Astrocyte of the spinal cord (primary cell): Measurements from ENCODE around the gene KRTAP10-1.

ENCODE experiments used
- DNase-seq: peaks from one replicate; pipeline ENCODE4 v3.0.0; 2011; ENCODE audit warnings: low read depth, low spot score
- H3K4me3 ChIP-seq: 2 replicates; pipeline ENCODE4 v1.5.1; 2011; ENCODE audit warnings: low read depth, mild to moderate bottlenecking, low read length, moderate library complexity
- CTCF ChIP-seq: IDR thresholded peaks from 2 replicates; pipeline ENCODE4 v1.5.1; 2012; ENCODE audit warnings: low read depth, mild to moderate bottlenecking, low read length, inconsistent platforms
- in situ Hi-C: cut with HindIII; loops from 2 replicates; pipeline ENCODE4 v1.10.0; 2017; ENCODE audit warnings: low sequenced_read_pairs

KRTAP10-1 gene

GRCh38 chr21:44498280-44499210 is 41.5 kb downstream of the KRTAP10-1 start:
- H3K4me3 ChIP-seq: no peak overlapping the region
- in situ Hi-C loops: no loop called here
- TF ChIP-seq CTCF: no peak
- DNase-seq: no peak

GRCh38 chr21:44497703-44498126 is 42.3 kb downstream of the KRTAP10-1 start:
- H3K4me3 ChIP-seq: no peak overlapping the region
- in situ Hi-C loops: no loop called here
- TF ChIP-seq CTCF: no peak
- DNase-seq: no peak

- no peak for DNase-seq
- no peak for TF ChIP-seq CTCF
- in situ Hi-C loops: no loop called here
- no peak overlapping the region for H3K4me3 ChIP-seq
Observed at GRCh38 chr21:44496564-44497550, 43.1 kb downstream of the KRTAP10-1 start.

GRCh38 chr21:44495611-44496563 is 44.1 kb downstream of the KRTAP10-1 start:
- no peak overlapping the region for H3K4me3 ChIP-seq
- TF ChIP-seq CTCF: no peak
- in situ Hi-C loops: no loop called here

GRCh38 chr21:44494956-44495355 is 45.0 kb downstream of the KRTAP10-1 start:
- in situ Hi-C loops: no loop called here
- TF ChIP-seq CTCF: no peak
- H3K4me3 ChIP-seq: no peak overlapping the region
- DNase-seq: no peak

More at GRCh38 chr21:44495611-44496563, 44.1 kb downstream of the KRTAP10-1 start:
- DNase-seq: no peak
